Measurements from ENCODE around the gene ATXN3L. TPM values are rescaled to one million over a fixed set of nuclear protein-coding genes. Genes with fewer than 3 reads are reported as not detected.

ATXN3L gene
- total and polyA plus RNA-seq, 11 donors: not detected

- no peaks in the 10 kb centered on the region for H3K4me1 ChIP-seq
- H3K27ac ChIP-seq: no peak overlapping the region
- intact Hi-C loops (cut with DNase I): loop anchor here in 5 of 10 donors (10.0 kb wide), 3 partner anchors 108 to 392 kb away; partner anchors contain the start of gene TMSB4X (in 1 of the 5)
- no peaks in the 10 kb centered on the region for H3K9me3 ChIP-seq
- no peak for TF ChIP-seq CTCF (IDR thresholded peaks at IDR 0.05)
- no peak for TF ChIP-seq POLR2A (IDR thresholded peaks at IDR 0.05)
- WGBS, 4 donors: 88 to 98% (median 93%) methylated on average over 4 of the region's 4 CpGs
- peaks cover 0 to 11% (median 0%) of the 10 kb centered on the region in 9 donors for H3K27me3 ChIP-seq
- ATAC-seq: no peak
- DNase-seq: no peak
- H3K36me3 ChIP-seq: no peaks in the 10 kb centered on the region
- no peak overlapping the region for H3K4me3 ChIP-seq
Measured at GRCh38 chrX:13366698-13367097, 46.8 kb upstream of the ATXN3L start.

GRCh38 chrX:13365161-13365560, 45.3 kb upstream of the ATXN3L start:
- WGBS, 4 donors: 80 to 98% (median 90%) methylated on average over 5 of the region's 5 CpGs
- intact Hi-C loops (cut with DNase I): loop anchor here in 5 of 10 donors (10.0 kb wide), 3 partner anchors 110 to 390 kb away; partner anchors contain the start of gene TMSB4X (in 1 of the 5)
- peaks cover 0 to 9% (median 0%) of the 10 kb centered on the region in 9 donors for H3K27me3 ChIP-seq

GRCh38 chrX:13364230-13364857, 44.5 kb upstream of the ATXN3L start:
- Histone ChIP-seq H3K27ac (no peak overlapping the region), H3K9me3 (no peaks in the 10 kb centered on the region), H3K36me3 (no peaks in the 10 kb centered on the region), H3K27me3 (peaks cover 0 to 10% (median 0%) of the 10 kb centered on the region in 9 donors), H3K4me1 (peaks cover 0 to 3% (median 0%) of the 10 kb centered on the region in 12 donors), H3K4me3 (no peak overlapping the region)
- intact Hi-C loops (cut with DNase I): loop anchor here in 6 of 10 donors (5.0 to 10.0 kb wide), 4 partner anchors 110 to 390 kb away; partner anchors contain the start of gene TMSB4X (in 1 of the 6)
- WGBS, 4 donors: 47 to 56% (median 54%) methylated on average over 4 of the region's 4 CpGs
- DNase-seq (no peak), ATAC-seq (peak in 1 of 4 donors; percentile 20)
- TF ChIP-seq POLR2A (IDR thresholded peaks at IDR 0.05): no peak
- no peak for TF ChIP-seq CTCF (IDR thresholded peaks at IDR 0.05)

More at GRCh38 chrX:13365161-13365560, 45.3 kb upstream of the ATXN3L start:
- DNase-seq (no peak), ATAC-seq (no peak)
- H3K4me1 ChIP-seq: peaks cover 0 to 3% (median 0%) of the 10 kb centered on the region in 12 donors
- no peaks in the 10 kb centered on the region for H3K36me3 ChIP-seq
- H3K27ac ChIP-seq: no peak overlapping the region
- H3K4me3 ChIP-seq: no peak overlapping the region
- H3K9me3 ChIP-seq: no peaks in the 10 kb centered on the region
- no peak for TF ChIP-seq CTCF (IDR thresholded peaks at IDR 0.05)
- no peak for TF ChIP-seq POLR2A (IDR thresholded peaks at IDR 0.05)

GRCh38 chrX:13360146-13360545, 40.3 kb upstream of the ATXN3L start:
- H3K4me3 ChIP-seq: no peak overlapping the region
- ATAC-seq (peak; percentile 73 to 95 (median 88)), DNase-seq (peak in 3 of 5 donors; percentile 24 to 49 (median 25))
- 20 to 35% (median 21%) methylated on average over 1 of the region's 1 CpG for WGBS, 4 donors
- H3K36me3 ChIP-seq: no peaks in the 10 kb centered on the region
- H3K9me3 ChIP-seq: no peaks in the 10 kb centered on the region
- H3K27ac ChIP-seq: peak overlapping the region in 3 of 12 donors; percentile 48 to 62 (median 57)
- peaks cover 0 to 14% (median 5%) of the 10 kb centered on the region in 12 donors for H3K4me1 ChIP-seq
- intact Hi-C loops (cut with DNase I): loop anchor here in 6 of 10 donors (1.0 to 10.0 kb wide), 5 partner anchors 73 to 385 kb away; partner anchors contain the start of gene TMSB4X (in 1 of the 6)
- TF ChIP-seq POLR2A (IDR thresholded peaks at IDR 0.05): no peak
- peaks cover 0 to 8% (median 0%) of the 10 kb centered on the region in 9 donors for H3K27me3 ChIP-seq

All from heart left ventricle (tissue), 16 donors.